ENCODE data around the gene QRSL1.
"Not testable (repeated sequence)": the region's sequence is repeated elsewhere in the genome, so short reads cannot be mapped to it uniquely, and the experiment has no call there.

QRSL1 gene

DNA sequence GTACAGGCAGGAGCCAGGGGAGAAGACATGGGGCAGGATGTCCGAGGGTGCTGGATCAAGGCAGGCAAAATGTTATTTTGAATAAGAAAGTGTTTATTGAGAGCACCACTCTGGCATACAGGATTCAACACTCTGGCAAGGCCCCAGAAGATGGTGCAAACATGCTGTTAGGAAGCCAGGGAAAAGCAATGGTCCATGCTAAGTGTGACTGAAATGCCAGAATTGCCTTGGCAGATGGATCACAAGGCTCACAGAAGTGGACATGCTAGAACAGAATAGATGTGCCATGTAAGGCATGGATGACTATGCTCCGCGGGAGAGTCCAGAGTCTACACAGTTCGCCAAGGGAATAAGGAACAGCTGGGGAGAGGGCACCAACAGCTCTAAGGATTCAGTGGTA lies 54.6 kb downstream of the QRSL1 start:
- no peak for DNase-seq (ENCODE audit: low read depth)

DNA sequence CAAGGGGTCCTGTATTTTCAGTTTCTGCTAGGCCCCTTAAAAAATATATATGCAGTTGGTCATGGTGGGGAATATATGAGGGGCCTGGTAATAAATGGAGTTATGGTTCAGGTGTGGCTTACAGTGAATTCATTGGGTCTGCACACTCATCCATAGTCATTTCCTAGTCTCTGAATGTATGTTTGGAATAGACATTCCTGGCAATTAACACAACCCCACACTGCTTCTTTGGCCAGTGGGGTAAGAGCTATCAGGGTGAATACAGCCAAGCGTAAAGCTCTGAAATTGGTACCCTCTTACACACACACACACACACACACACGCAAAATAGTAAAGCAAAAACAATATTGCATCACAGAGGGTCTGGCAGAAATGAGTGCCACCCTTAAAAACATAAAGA lies 56.5 kb downstream of the QRSL1 start:
- no peak for DNase-seq (ENCODE audit: low read depth)

DNA sequence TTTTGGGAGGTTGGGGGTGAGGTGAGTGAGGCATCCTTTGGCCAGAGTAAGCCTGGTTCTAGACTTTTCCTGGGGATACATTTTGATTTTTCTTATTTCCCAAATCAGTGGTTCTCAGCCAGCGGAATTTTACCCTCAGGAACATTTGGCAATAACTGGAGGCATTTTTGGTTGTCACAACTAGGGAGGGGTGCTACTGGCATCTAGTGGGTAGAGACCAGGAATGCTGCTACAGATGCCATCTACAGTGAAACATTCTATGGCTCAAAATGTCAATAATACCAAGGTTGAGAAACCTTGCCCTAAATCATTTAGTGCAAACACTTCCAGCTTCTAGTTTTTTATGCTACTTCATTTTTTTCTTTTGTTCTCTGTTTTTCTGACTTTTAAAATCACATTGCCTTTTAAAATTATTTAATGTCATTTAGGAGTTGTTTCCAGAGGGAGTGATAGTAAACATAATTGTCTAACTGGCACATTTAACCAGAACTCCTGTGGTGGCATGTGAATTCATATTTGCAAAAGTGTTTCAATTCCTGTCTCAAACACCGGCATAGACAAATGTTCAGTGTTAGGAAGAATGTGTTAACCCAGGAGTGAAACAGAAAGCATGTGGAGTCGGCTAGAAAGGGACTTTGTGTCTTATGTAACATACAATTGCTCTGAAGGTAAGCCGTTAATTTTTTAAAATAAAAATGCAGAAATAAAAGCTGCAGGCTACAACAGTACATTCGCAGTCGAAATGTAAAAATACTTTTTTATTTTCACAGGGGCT lies 59.0 kb downstream of the QRSL1 start:
- no peak for DNase-seq (ENCODE audit: low read depth)

DNA sequence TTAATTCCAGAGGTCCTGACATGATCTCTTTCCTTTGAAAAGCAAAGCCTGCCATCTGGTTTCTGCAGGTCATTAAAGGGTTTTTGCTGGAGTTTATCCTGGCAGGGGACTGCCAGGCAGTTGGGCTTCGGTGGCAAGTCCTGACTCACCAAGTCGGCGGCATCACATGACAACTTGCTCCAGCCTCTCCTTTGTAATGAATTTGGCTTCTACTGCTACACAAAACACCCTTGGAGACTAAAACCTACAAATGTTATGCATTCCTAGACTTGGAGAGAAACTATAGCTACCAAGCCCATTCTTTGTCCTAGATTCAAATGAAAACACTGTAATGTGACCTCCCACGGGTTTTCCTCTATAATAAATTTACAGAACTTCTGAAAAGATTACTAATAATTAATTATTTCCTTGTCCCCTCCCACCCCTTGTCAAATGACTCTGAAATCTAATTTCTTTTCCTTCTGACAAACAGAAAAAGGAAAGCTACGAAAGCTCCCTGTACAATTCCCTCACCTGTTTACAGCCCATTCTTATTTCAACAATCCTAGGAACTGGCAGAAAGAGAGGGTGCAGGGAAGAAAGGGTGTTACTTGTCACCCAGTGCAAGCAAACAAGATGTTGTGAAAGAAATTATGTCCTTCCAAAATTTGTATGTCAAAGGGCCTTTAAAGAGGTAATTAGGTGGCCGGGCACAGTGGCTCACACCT lies 62.9 kb downstream of the QRSL1 start:
- no peak for DNase-seq (ENCODE audit: low read depth)

DNA sequence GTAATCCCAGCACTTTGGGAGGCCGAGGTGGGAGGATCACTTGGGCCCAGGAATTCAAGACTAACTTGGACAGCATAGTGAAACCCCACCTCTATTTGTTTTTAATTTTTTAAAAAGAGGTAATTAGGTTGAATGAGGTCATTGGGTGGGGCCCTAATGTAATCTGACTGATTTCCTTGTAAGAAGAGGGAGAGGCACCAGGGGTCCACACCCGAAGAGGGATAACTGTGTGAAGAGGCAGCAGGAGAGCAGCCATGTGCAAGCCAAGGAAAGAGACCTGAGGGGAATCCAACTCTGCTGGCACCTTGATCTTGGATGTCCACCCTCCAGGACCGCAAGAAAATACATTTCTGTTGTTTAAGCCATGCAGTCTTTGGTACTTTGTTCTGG lies 63.4 kb downstream of the QRSL1 start:
- no peak for DNase-seq (ENCODE audit: low read depth)

DNA sequence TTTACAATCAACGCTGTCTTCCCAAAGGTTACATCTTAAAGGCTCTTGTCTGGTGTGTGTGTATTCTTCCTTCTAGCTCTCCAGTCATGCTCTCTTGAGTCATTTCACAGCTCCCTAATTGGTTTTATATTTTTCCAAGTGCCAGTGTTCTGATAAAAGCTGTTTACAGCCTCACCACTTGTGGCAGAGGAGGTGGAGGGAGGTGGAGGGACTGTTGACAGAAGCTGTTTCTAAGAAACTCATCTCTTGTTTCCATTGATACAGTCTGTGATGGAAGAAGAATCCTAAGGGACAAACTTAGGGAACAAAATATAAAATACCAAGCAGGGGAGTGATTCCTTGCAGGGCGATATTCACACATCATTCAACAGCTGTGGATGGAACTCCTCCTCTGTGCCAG lies 64.0 kb downstream of the QRSL1 start:
- DNase-seq (ENCODE audit: low read depth) = no peak

DNA sequence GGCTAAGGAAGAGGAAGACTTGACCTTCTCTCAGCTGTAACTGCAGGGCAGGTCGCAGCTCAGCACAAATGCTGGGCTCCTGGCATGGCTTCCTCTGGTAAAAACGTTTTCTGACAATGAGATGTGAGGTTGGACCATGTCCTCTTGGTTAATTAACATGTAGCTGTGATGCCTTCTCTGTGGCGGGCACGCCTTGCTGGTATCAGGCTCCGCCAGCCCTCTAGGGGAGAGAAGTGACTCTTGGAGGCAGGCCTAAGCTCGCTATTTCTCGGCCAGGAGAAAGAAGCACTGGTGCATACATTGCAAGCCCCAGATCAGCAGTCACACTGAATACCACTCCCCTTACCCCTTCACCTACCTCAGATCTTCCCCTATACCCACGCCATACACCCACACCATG lies 65.0 kb downstream of the QRSL1 start:
- DNase-seq (ENCODE audit: low read depth) = no peak

- no peak for DNase-seq (ENCODE audit: low read depth)
These were observed 71.2 kb downstream of the QRSL1 start for GRCh38 chr6:106700581-106700980.

- not testable (repeated sequence) for DNase-seq (ENCODE audit: low read depth)
These were observed 71.8 kb downstream of the QRSL1 start for GRCh38 chr6:106701201-106701600.

DNA sequence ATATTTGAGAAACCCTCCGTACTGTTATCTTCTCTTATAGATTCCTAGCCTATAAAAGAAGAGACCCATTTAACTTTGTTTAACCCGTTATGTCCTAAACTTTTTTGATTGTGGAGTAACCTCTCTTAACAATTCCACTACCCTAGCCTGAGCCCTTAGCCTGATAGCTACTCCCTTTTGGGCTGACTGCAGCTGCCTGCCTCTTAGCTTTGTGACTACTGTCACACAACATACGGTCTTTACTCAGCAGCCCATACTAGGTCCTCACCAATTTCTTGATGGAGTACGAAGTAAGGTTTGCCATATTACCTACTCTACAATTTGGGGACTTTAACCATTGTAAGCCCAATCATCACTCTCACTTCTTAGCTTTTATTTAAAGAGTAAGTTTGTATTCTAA lies 72.7 kb downstream of the QRSL1 start:
- no peak for DNase-seq (ENCODE audit: low read depth)

- no peak for DNase-seq (ENCODE audit: low read depth)
These were observed 73.2 kb downstream of the QRSL1 start for GRCh38 chr6:106702451-106703110.

- DNase-seq (ENCODE audit: low read depth) = no peak
These were observed 74.9 kb downstream of the QRSL1 start for GRCh38 chr6:106704327-106704726.

GRCh38 chr6:106705156-106705555 lies 75.8 kb downstream of the QRSL1 start:
- DNase-seq (ENCODE audit: low read depth) = no peak

- DNase-seq (ENCODE audit: low read depth) = no peak
These were observed 81.2 kb downstream of the QRSL1 start for GRCh38 chr6:106710580-106710979.

- no peak for DNase-seq (ENCODE audit: low read depth)
These were observed 84.9 kb downstream of the QRSL1 start for GRCh38 chr6:106714281-106714680.

DNA sequence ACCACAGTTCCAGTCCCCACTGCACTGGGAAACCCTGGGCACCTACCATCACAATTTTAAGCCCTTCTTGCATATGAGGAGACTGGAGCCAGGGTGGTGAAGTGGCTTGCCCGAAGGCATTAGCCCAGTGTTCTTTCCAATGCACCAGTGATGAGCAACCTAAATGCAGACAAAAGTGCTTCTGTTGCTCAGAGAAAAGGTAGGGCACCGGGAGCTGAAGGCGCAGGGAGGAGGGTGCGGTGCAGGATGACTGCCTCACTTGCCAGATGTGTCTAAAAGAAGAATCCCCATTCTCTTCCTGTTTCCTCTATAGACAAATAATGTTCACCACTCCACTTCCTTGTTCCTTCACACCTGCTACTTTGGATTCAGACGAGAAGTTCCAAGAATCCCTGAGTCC lies 86.5 kb downstream of the QRSL1 start:
- no peak for DNase-seq (ENCODE audit: low read depth)

DNA sequence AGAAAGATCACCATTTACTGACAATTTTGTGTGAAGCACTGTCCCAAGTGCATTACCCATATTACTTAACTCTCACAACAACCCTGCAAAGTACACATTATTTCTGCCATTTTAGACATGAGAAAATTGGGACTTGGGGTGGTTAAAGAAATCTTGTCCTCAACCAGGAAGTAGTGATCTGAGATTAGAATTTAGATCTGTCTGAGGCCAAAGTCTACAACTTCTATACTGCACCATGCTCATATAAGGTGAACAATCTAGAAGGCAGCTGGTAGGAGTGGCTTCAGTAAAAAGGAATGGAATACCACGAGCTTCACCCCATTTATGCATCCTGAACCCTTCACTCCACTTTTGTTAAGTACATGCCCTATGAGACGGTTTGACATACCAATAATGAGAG lies 87.6 kb downstream of the QRSL1 start:
- DNase-seq (ENCODE audit: low read depth) = no peak
